Nephron (organoid): ENCODE results near the gene ZNF830.

Experiments
- H3K27ac Mint-ChIP-seq, 3 experiments: 2 replicates each; pipeline ENCODE4 v1.8.0; 2020; ENCODE audit warnings: mixed read lengths in 3 of 3, mild to moderate bottlenecking in 2 of 3, moderate library complexity in 1 of 3
- H3K27me3 Mint-ChIP-seq: 2 replicates; pipeline ENCODE4 v1.8.0; 2021; ENCODE audit warnings: low read depth, mild to moderate bottlenecking, moderate library complexity, mixed read lengths
- H3K36me3 Mint-ChIP-seq: 2 replicates; pipeline ENCODE4 v1.8.0; 2020; ENCODE audit warnings: low read depth, mixed read lengths
- H3K4me1 Mint-ChIP-seq: 2 replicates; pipeline ENCODE4 v1.8.0; 2020; ENCODE audit warnings: mixed read lengths
- H3K4me3 Mint-ChIP-seq, 3 experiments: 2 replicates each; pipeline ENCODE4 v1.8.0; 2020; ENCODE audit warnings: mild to moderate bottlenecking in 3 of 3, mixed read lengths in 3 of 3, moderate library complexity in 2 of 3
- H3K9me3 Mint-ChIP-seq: 2 replicates; pipeline ENCODE4 v1.8.0; 2020; ENCODE audit warnings: mixed read lengths
- TF ChIP-seq, protein P1 (sequence below), 3 experiments: fragments of 200-600 bp; sonication (generic); IDR thresholded peaks; one replicate each; pipeline ENCODE4 v1.5.0; 2021; ENCODE audit warnings: antibody characterized with exemption in 3 of 3; ENCODE audit not compliant: unreplicated experiment in 3 of 3

The ZNF830 gene

DNA sequence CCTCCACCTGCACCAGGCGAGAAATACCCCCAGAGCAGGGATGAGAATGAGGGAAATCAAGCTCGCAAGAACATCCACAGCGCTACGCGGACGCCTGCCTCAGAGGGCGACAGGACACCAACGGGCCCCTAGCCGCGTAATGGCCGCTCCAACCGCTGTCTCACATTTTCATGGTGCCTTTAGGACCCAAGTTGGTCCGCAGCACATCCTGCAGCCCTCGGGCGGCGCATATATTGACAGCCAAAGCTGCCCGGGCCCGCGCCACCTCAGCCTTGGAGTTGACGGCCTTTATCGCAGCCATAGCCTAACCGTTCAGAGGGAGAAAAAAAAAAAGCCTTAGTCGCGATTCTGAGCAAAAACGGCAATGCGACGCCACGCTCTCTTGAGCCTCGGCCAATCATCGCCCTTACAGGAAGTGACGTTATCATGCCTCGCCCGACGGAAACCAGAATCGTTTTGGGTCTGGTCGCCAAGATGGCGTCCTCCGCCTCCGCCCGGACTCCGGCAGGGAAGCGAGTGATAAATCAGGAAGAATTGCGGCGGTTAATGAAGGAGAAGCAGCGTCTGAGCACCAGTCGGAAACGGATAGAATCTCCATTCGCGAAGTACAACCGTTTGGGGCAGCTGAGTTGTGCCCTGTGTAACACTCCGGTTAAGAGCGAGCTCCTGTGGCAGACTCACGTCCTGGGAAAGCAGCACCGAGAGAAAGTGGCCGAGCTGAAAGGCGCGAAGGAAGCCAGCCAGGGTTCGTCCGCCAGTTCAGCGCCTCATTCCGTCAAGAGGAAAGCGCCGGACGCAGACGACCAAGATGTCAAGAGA, at the start of gene ZNF830, which contains the start of gene CCT6B:
Gene ZNF830 (plus strand): TSS at position 448 of the 819 bp plus-strand sequence. CDS start 27 bp downstream, at position 475.
Gene CCT6B (minus strand): TSS at position 368 of the 819 bp plus-strand sequence. CDS start 67 bp downstream, at position 301.
- peaks cover 12% of the 10 kb centered on the region for H3K4me1 Mint-ChIP-seq
- peaks cover 12% of the 10 kb centered on the region for H3K36me3 Mint-ChIP-seq
- H3K27ac Mint-ChIP-seq: peak within 1 kb of the TSS; percentile 95 to 99 (median 98)
- H3K4me3 Mint-ChIP-seq: peak within 1 kb of the TSS; percentile 97 to 100 (median 99)
- TF ChIP-seq, protein P1, sequence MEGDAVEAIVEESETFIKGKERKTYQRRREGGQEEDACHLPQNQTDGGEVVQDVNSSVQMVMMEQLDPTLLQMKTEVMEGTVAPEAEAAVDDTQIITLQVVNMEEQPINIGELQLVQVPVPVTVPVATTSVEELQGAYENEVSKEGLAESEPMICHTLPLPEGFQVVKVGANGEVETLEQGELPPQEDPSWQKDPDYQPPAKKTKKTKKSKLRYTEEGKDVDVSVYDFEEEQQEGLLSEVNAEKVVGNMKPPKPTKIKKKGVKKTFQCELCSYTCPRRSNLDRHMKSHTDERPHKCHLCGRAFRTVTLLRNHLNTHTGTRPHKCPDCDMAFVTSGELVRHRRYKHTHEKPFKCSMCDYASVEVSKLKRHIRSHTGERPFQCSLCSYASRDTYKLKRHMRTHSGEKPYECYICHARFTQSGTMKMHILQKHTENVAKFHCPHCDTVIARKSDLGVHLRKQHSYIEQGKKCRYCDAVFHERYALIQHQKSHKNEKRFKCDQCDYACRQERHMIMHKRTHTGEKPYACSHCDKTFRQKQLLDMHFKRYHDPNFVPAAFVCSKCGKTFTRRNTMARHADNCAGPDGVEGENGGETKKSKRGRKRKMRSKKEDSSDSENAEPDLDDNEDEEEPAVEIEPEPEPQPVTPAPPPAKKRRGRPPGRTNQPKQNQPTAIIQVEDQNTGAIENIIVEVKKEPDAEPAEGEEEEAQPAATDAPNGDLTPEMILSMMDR (IDR thresholded peaks at IDR 0.05; ENCODE audit: unreplicated experiment in 3 of 3): no peak
- H3K27me3 Mint-ChIP-seq: peaks cover 4% of the 10 kb centered on the region
- no peaks in the 10 kb centered on the region for H3K9me3 Mint-ChIP-seq

- Mint-ChIP-seq H3K27ac (no peak overlapping the region), H3K9me3 (no peaks in the 10 kb centered on the region), H3K4me3 (no peak overlapping the region), H3K27me3 (peaks cover 9% of the 10 kb centered on the region), H3K36me3 (no peaks in the 10 kb centered on the region), H3K4me1 (peaks cover 11% of the 10 kb centered on the region)
- TF ChIP-seq, protein P1 (IDR thresholded peaks at IDR 0.05; ENCODE audit: unreplicated experiment in 3 of 3): no peak
These were observed 48.3 kb upstream of the ZNF830 start for GRCh38 chr17:34913001-34913400.

DNA sequence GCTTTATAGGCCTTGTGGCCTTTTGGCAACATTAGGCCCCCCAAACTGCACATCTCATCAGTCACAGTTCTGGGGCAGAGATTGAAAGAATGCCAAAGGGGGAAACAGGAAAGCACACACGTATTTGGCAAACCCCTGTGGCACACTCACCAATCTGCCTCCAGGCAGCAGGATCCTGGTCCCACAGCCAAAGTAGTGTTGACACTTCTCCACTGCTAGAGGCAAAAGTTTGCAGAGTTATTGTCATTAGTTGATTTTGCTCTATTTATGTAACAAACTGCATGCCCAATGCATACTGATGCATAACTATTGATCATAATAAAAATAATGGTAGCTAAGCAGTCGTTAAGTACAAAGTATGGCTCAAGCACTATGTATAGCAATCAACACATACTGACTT, 45.2 kb upstream of the ZNF830 start:
- Mint-ChIP-seq H3K4me1 (no peaks in the 10 kb centered on the region), H3K27me3 (peaks cover 7% of the 10 kb centered on the region), H3K9me3 (no peaks in the 10 kb centered on the region), H3K36me3 (no peaks in the 10 kb centered on the region), H3K4me3 (no peak overlapping the region), H3K27ac (no peak overlapping the region)
- TF ChIP-seq, protein P1 (IDR thresholded peaks at IDR 0.05; ENCODE audit: unreplicated experiment in 3 of 3): no peak

DNA sequence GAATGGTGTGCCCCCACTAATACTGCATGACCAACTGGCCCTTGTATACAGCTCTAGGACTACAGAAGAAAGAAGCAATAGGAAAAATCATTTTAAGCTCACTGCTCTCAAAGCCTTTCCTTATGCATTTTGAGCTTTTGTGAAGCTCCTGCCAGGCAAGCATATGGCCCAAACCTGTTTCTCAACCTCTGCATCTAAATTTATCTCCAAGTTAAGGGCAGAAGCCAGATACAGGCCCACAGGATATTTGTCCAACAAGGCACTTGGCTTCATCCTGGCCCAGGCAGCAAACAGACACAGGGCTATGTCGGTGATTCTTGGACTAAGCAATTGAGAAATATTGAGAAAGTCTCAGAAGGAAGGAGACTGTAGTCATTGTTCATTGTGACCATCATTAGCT, 44.0 kb upstream of the ZNF830 start:
- TF ChIP-seq, protein P1 (IDR thresholded peaks at IDR 0.05; ENCODE audit: unreplicated experiment in 3 of 3): no peak
- Mint-ChIP-seq H3K36me3 (no peaks in the 10 kb centered on the region), H3K9me3 (no peaks in the 10 kb centered on the region), H3K27ac (no peak overlapping the region), H3K27me3 (peaks cover 7% of the 10 kb centered on the region), H3K4me1 (no peaks in the 10 kb centered on the region), H3K4me3 (no peak overlapping the region)

DNA sequence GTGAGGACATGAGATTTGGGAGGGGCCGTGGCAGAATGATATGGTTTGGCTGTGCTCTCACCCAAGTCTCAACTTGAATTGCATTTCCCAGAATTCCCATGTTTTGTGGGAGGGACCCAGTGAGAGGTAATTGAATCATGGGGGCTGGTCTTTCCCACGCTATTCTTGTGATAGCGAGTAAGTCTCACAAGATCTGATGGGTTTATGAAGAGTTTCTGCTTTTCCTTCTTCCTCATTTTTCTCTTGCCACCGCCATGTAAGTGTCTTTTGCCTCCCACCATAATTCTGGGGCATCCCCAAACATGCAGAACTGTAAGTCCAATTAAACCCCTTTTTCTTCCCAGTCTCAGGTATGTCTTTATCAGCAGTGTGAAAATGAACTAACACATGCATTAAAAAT, 40.7 kb upstream of the ZNF830 start:
- H3K36me3 Mint-ChIP-seq: no peaks in the 10 kb centered on the region
- no peak overlapping the region for H3K27ac Mint-ChIP-seq
- H3K4me1 Mint-ChIP-seq: no peaks in the 10 kb centered on the region
- no peak overlapping the region for H3K4me3 Mint-ChIP-seq
- TF ChIP-seq, protein P1 (IDR thresholded peaks at IDR 0.05; ENCODE audit: unreplicated experiment in 3 of 3): no peak
- H3K27me3 Mint-ChIP-seq: peaks cover 3% of the 10 kb centered on the region
- H3K9me3 Mint-ChIP-seq: no peaks in the 10 kb centered on the region

- H3K36me3 Mint-ChIP-seq: no peaks in the 10 kb centered on the region
- H3K4me3 Mint-ChIP-seq: no peak overlapping the region
- H3K4me1 Mint-ChIP-seq: no peaks in the 10 kb centered on the region
- TF ChIP-seq, protein P1 (IDR thresholded peaks at IDR 0.05; ENCODE audit: unreplicated experiment in 3 of 3): no peak
- H3K27ac Mint-ChIP-seq: no peak overlapping the region
- H3K27me3 Mint-ChIP-seq: no peaks in the 10 kb centered on the region
- H3K9me3 Mint-ChIP-seq: no peaks in the 10 kb centered on the region
These were observed 34.7 kb upstream of the ZNF830 start for GRCh38 chr17:34926661-34927060.
